ENCODE measurements around the gene HIVEP2. TPM values are rescaled to one million over a fixed set of nuclear protein-coding genes. Genes with fewer than 3 reads are reported as not detected.

HIVEP2 gene
- total RNA-seq, 1 donor from 2014 or later, result 18.6 TPM

DNA sequence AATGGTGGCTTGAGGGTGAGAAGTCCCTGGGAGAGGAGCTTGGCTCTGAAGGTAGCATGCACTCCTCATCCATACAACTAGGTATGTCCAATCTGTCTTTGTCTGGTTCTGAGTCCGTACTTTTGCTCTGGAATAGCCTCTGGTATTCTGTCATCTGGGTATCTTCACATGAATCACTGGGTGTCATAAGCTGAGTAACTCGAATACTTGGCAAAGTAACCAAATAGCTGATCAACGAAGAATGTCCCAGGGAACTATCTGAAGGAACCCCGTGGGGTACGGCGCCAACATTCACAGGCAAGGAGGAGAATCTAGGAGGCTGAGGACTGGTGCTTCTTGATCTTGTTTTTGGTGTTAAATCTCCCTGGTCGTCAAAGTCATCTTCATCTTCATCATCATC lies 184.8 kb downstream of the HIVEP2 start:
- intact Hi-C loops (cut with DNase I), result no loop called here
- Histone ChIP-seq H3K9me3 (no peaks in the 10 kb centered on the region), H3K4me3 (no peak overlapping the region), H3K36me3 (peaks cover 55% of the 10 kb centered on the region), H3K27ac (no peak overlapping the region), H3K4me1 (no peaks in the 10 kb centered on the region), H3K27me3 (no peaks in the 10 kb centered on the region)
- no peak for TF ChIP-seq CTCF (IDR thresholded peaks at IDR 0.05)
- ATAC-seq, result no peak
- DNase-seq, result no peak

GRCh38 chr6:142758629-142759025 lies 186.3 kb downstream of the HIVEP2 start:
- H3K36me3 ChIP-seq, result peaks cover 47% of the 10 kb centered on the region
- intact Hi-C loops (cut with DNase I), result no loop called here
- ATAC-seq, result no peak

GRCh38 chr6:142757852-142758628 lies 186.9 kb downstream of the HIVEP2 start:
- no peaks in the 10 kb centered on the region for H3K4me1 ChIP-seq
- TF ChIP-seq CTCF (IDR thresholded peaks at IDR 0.05), result no peak
- no peaks in the 10 kb centered on the region for H3K9me3 ChIP-seq
- H3K27ac ChIP-seq, result no peak overlapping the region
- H3K36me3 ChIP-seq, result peaks cover 53% of the 10 kb centered on the region
- no peak overlapping the region for H3K4me3 ChIP-seq
- no peak for ATAC-seq
- DNase-seq, result no peak
- no peaks in the 10 kb centered on the region for H3K27me3 ChIP-seq
- intact Hi-C loops (cut with DNase I), result no loop called here

More at GRCh38 chr6:142758629-142759025, 186.3 kb downstream of the HIVEP2 start:
- H3K4me3 ChIP-seq, result no peak overlapping the region
- H3K27me3 ChIP-seq, result no peaks in the 10 kb centered on the region
- H3K27ac ChIP-seq, result no peak overlapping the region
- no peaks in the 10 kb centered on the region for H3K9me3 ChIP-seq
- no peaks in the 10 kb centered on the region for H3K4me1 ChIP-seq
- TF ChIP-seq CTCF (IDR thresholded peaks at IDR 0.05), result no peak
- no peak for DNase-seq

GRCh38 chr6:142756215-142756630 lies 188.8 kb downstream of the HIVEP2 start:
- no peaks in the 10 kb centered on the region for H3K4me1 ChIP-seq
- peaks cover 53% of the 10 kb centered on the region for H3K36me3 ChIP-seq
- H3K9me3 ChIP-seq, result no peaks in the 10 kb centered on the region

DNA sequence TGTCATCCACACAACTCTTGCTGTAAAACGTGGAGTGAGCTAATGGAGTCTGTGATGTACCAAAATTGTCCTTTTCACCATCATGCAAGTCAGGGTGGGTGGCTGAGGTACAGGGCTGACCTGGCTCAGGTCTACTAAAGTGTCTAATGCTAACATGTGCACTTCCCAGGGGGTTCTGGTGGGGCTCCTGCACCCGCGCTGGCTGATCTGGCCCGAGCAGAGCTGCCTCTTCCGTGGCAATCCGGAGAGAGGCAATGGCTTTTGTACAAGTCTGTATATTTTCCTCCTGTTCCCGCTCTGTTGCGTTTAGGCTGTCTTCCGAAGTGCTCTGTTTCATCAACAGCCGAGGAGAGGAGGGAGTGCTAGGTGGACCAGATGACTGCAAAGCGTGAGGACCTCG lies 191.8 kb downstream of the HIVEP2 start:
- Histone ChIP-seq H3K27ac (no peak overlapping the region), H3K27me3 (no peaks in the 10 kb centered on the region), H3K4me1 (no peaks in the 10 kb centered on the region), H3K36me3 (peaks cover 26% of the 10 kb centered on the region), H3K4me3 (no peak overlapping the region), H3K9me3 (no peaks in the 10 kb centered on the region)
- DNase-seq (no peak), ATAC-seq (no peak)
- intact Hi-C loops (cut with DNase I), result no loop called here
- no peak for TF ChIP-seq CTCF (IDR thresholded peaks at IDR 0.05)

More at GRCh38 chr6:142756215-142756630, 188.8 kb downstream of the HIVEP2 start:
- peak; percentile 83 for ATAC-seq
- TF ChIP-seq CTCF (IDR thresholded peaks at IDR 0.05), result no peak
- Histone ChIP-seq H3K27me3 (no peaks in the 10 kb centered on the region), H3K4me3 (no peak overlapping the region), H3K27ac (no peak overlapping the region)
- intact Hi-C loops (cut with DNase I), result no loop called here
- no peak for DNase-seq

Measured in upper lobe of right lung (tissue), 1 donor.